ENCODE measurements around the gene GCH1. TPM values are rescaled to one million over a fixed set of nuclear protein-coding genes. Genes with fewer than 3 reads are reported as not detected.
A peak's percentile ranks its signal among the peaks of the same experiment; 100 is the strongest.

Gene GCH1
- total RNA-seq, 1 donor from 2014 or later = 9.0 TPM

GRCh38 chr14:54797986-54798385 is 104.6 kb downstream of the GCH1 start:
- no peak overlapping the region for H3K27ac ChIP-seq
- Mint-ChIP-seq H3K36me3 (peaks cover 4% of the 10 kb centered on the region), H3K27ac (no peak overlapping the region), H3K4me3 (no peak overlapping the region), H3K27me3 (ENCODE audit: insufficient read depth, low read depth) (peaks cover 15% of the 10 kb centered on the region), H3K9me3 (peaks cover 17% of the 10 kb centered on the region), H3K4me1 (peaks cover 22% of the 10 kb centered on the region)
- peaks cover 13% of the 10 kb centered on the region for H3K4me1 ChIP-seq
- TF ChIP-seq CTCF (IDR thresholded peaks at IDR 0.05) (no peak), EZH2 (IDR thresholded peaks at IDR 0.05) (no peak), EZH2phosphoT487 (IDR thresholded peaks at IDR 0.05) (no peak)
- peak overlapping the region; percentile 49 for H2AFZ ChIP-seq (replicated peaks)
- no peaks in the 10 kb centered on the region for H3K36me3 ChIP-seq
- H3K27me3 ChIP-seq = no peaks in the 10 kb centered on the region
- H3K9me3 ChIP-seq (ENCODE audit: low read depth) = no peaks in the 10 kb centered on the region
- no peak for DNase-seq (ENCODE audit: low spot score)
- no peak overlapping the region for H3K9ac ChIP-seq
- H3K4me2 ChIP-seq = no peak overlapping the region
- H3K79me2 ChIP-seq (ENCODE audit: low read depth) = no peaks in the 10 kb centered on the region
- H3K4me3 ChIP-seq = no peak overlapping the region
- H4K20me1 ChIP-seq (ENCODE audit: low read depth) = no peaks in the 10 kb centered on the region
- no peaks in the 10 kb centered on the region for H3F3A ChIP-seq (ENCODE audit: low read depth)

- Histone ChIP-seq H3K27ac (no peak overlapping the region), H3K27me3 (no peaks in the 10 kb centered on the region), H3K79me2 (ENCODE audit: low read depth) (no peaks in the 10 kb centered on the region), H3K4me1 (peaks cover 15% of the 10 kb centered on the region), H2AFZ (replicated peaks) (peak overlapping the region; percentile 49), H3K9ac (no peak overlapping the region), H3K36me3 (no peaks in the 10 kb centered on the region), H3K4me3 (no peak overlapping the region), H3K9me3 (ENCODE audit: low read depth) (no peaks in the 10 kb centered on the region), H3K4me2 (no peak overlapping the region), H4K20me1 (ENCODE audit: low read depth) (no peaks in the 10 kb centered on the region), H3F3A (ENCODE audit: low read depth) (peaks cover 3% of the 10 kb centered on the region)
- peaks cover 17% of the 10 kb centered on the region for H3K9me3 Mint-ChIP-seq
- H3K27me3 Mint-ChIP-seq (ENCODE audit: insufficient read depth, low read depth) = peaks cover 14% of the 10 kb centered on the region
- DNase-seq (ENCODE audit: low spot score) = no peak
- H3K4me1 Mint-ChIP-seq = peaks cover 22% of the 10 kb centered on the region
- no peak for TF ChIP-seq CTCF (IDR thresholded peaks at IDR 0.05)
- no peak for TF ChIP-seq EZH2phosphoT487 (IDR thresholded peaks at IDR 0.05)
- TF ChIP-seq EZH2 (IDR thresholded peaks at IDR 0.05) = no peak
- H3K27ac Mint-ChIP-seq = no peak overlapping the region
- peaks cover 4% of the 10 kb centered on the region for H3K36me3 Mint-ChIP-seq
- no peak overlapping the region for H3K4me3 Mint-ChIP-seq
These were observed 105.1 kb downstream of the GCH1 start for GRCh38 chr14:54797556-54797955.

GRCh38 chr14:54796961-54797360 is 105.7 kb downstream of the GCH1 start:
- H3K9me3 ChIP-seq (ENCODE audit: low read depth) = no peaks in the 10 kb centered on the region
- Mint-ChIP-seq H3K9me3 (peaks cover 17% of the 10 kb centered on the region), H3K27ac (no peak overlapping the region), H3K4me1 (peaks cover 25% of the 10 kb centered on the region), H3K4me3 (no peak overlapping the region), H3K27me3 (ENCODE audit: insufficient read depth, low read depth) (peaks cover 12% of the 10 kb centered on the region), H3K36me3 (peaks cover 4% of the 10 kb centered on the region)
- H3K36me3 ChIP-seq = no peaks in the 10 kb centered on the region
- H2AFZ ChIP-seq (replicated peaks) = no peak overlapping the region
- H3K27me3 ChIP-seq = no peaks in the 10 kb centered on the region
- no peaks in the 10 kb centered on the region for H4K20me1 ChIP-seq (ENCODE audit: low read depth)
- TF ChIP-seq EZH2 (IDR thresholded peaks at IDR 0.05) = no peak
- no peak for TF ChIP-seq EZH2phosphoT487 (IDR thresholded peaks at IDR 0.05)
- no peak for TF ChIP-seq CTCF (IDR thresholded peaks at IDR 0.05)
- no peak overlapping the region for H3K4me3 ChIP-seq
- peaks cover 21% of the 10 kb centered on the region for H3K4me1 ChIP-seq
- H3F3A ChIP-seq (ENCODE audit: low read depth) = peaks cover 9% of the 10 kb centered on the region
- H3K9ac ChIP-seq = no peak overlapping the region
- H3K27ac ChIP-seq = no peak overlapping the region
- no peak for DNase-seq (ENCODE audit: low spot score)
- no peak overlapping the region for H3K4me2 ChIP-seq
- no peaks in the 10 kb centered on the region for H3K79me2 ChIP-seq (ENCODE audit: low read depth)
